HL-60 (cell line): Measurements from ENCODE around the gene ACSM4.

ENCODE experiments used
- DNase-seq, 2 experiments: peaks; one replicate each; pipeline ENCODE4 v3.0.0-alpha.2; 2010 to 2020; ENCODE audit warnings: low read depth in 1 of 2, low spot score in 1 of 2
- H3K27ac ChIP-seq: fragments of 250-450 bp; sonication (Bioruptor Pico); replicated peaks from 2 replicates; pipeline ENCODE4 v1.5.1; 2020; ENCODE audit warnings: mild to moderate bottlenecking, moderate library complexity
- H3K27me3 ChIP-seq: fragments of 250-450 bp; sonication (Bioruptor Pico); 2 replicates; pipeline ENCODE4 v1.5.1; 2021; ENCODE audit warnings: mild to moderate bottlenecking, moderate library complexity; ENCODE audit not compliant: insufficient read depth, poor library complexity, severe bottlenecking
- H3K4me3 ChIP-seq: replicated peaks from 2 replicates; pipeline ENCODE4 v1.5.1; 2011; ENCODE audit warnings: mild to moderate bottlenecking, control low read depth, low read length; ENCODE audit not compliant: insufficient read depth
- GABPA ChIP-seq: IDR thresholded peaks from 2 replicates; pipeline ENCODE4 v1.6.1; 2012; ENCODE audit warnings: low read depth
- POLR2AphosphoS5 ChIP-seq: IDR thresholded peaks from 2 replicates; pipeline ENCODE4 v1.6.1; 2012; ENCODE audit warnings: low read depth
- REST ChIP-seq: IDR thresholded peaks from 2 replicates; pipeline ENCODE4 v1.6.1; 2012; ENCODE audit warnings: low read depth; ENCODE audit not compliant: insufficient replicate concordance
- SPI1 ChIP-seq: IDR thresholded peaks from 2 replicates; pipeline ENCODE4 v1.6.1; 2012; ENCODE audit warnings: low read depth, mild to moderate bottlenecking, borderline replicate concordance
- TF ChIP-seq, protein P1 (sequence below): IDR thresholded peaks from one replicate; pipeline ENCODE4 v1.5.1; 2011; ENCODE audit warnings: low read length, control low read depth, inconsistent platforms; ENCODE audit not compliant: insufficient read depth

ACSM4 gene

DNA sequence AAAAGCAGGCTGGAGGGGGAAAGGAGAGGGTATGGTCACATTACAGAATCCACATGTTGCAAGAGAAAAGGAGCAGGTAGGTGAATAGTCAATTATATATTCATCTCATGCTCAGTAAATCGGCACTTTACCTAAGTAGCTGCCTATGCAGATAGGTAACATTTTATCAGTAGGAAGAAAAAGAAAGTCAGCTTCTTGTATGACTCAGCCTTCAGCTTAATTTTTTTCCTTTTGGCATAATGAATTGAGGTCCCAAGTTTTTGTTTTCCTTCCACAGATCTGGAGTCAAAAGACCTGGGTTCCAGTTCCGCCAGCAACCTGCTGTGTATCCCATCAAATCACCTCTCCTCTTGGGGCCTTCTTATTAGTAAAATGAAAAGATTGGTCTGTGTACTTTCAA lies 6.0 kb upstream of the ACSM4 start:
- Histone ChIP-seq H3K27ac (no peak overlapping the region), H3K27me3 (no peaks in the 10 kb centered on the region), H3K4me3 (no peak overlapping the region)
- no peak for TF ChIP-seq REST
- no peak for DNase-seq

DNA sequence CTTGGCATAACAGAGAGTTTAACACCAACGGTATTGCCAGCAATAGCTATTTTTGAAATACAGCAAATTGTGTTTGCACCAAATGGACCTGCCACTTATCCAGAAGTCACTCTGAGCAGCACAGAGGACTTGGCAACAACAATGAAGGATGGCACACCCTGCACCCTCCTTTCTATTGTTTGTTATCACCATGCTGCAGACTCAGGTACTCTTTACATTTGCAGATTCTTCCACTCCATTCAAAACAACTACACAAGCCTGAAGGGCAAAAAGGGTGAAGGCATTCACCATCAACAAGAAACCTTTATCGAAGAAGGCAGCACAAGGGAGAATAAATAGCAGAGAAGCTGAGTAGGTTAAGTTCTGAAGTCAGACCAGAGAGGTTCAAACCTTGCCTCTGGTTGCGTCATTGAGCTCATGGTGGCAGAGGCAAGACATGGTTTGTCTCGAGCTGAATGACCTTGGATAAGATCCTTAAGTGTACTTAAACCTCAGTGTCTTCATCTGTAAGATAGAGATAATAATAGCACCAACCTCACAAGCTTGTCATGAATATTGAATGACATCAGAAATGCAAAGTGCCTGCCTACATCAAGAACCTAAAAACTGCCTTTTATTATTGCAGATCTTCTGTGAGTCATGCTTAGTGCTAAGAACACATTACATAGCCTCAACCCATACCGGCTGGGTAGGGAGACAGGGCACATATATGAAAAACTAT lies 1.4 kb upstream of the ACSM4 start:
- TF ChIP-seq, protein P1, sequence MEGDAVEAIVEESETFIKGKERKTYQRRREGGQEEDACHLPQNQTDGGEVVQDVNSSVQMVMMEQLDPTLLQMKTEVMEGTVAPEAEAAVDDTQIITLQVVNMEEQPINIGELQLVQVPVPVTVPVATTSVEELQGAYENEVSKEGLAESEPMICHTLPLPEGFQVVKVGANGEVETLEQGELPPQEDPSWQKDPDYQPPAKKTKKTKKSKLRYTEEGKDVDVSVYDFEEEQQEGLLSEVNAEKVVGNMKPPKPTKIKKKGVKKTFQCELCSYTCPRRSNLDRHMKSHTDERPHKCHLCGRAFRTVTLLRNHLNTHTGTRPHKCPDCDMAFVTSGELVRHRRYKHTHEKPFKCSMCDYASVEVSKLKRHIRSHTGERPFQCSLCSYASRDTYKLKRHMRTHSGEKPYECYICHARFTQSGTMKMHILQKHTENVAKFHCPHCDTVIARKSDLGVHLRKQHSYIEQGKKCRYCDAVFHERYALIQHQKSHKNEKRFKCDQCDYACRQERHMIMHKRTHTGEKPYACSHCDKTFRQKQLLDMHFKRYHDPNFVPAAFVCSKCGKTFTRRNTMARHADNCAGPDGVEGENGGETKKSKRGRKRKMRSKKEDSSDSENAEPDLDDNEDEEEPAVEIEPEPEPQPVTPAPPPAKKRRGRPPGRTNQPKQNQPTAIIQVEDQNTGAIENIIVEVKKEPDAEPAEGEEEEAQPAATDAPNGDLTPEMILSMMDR, result no peak
- TF ChIP-seq POLR2AphosphoS5 (no peak), GABPA (no peak)
- DNase-seq, result no peak
- Histone ChIP-seq H3K27ac (no peak overlapping the region), H3K27me3 (no peaks in the 10 kb centered on the region), H3K4me3 (no peak overlapping the region)

DNA sequence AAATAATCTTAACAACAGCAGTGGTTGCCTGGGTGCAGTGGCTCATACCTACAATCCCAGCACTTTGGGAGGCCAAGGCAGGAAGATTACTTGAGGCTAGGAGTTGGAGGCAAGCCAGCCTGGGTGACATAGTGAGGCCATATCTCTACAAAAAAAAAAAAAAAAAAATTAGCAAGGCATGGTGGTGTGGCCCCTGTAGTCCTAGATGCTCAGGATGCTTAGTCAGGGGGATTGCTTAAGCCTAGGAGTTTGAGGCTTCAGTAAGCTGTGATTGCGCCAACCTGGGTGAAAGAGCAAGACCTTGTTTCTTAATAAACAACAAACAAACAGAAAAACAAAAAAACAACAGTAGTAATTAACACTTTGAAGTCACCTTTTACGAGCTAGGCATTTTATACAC lies 642 bp upstream of the ACSM4 start:
- Histone ChIP-seq H3K27me3 (no peaks in the 10 kb centered on the region), H3K27ac (no peak overlapping the region), H3K4me3 (no peak overlapping the region)
- no peak for DNase-seq
- TF ChIP-seq, protein P1, result no peak
- TF ChIP-seq SPI1, result no peak
- TF ChIP-seq GABPA, result no peak
- TF ChIP-seq REST, result no peak
- no peak for TF ChIP-seq POLR2AphosphoS5

- Histone ChIP-seq H3K27ac (no peak overlapping the region), H3K27me3 (no peaks in the 10 kb centered on the region), H3K4me3 (no peak overlapping the region)
- DNase-seq, result no peak
- TF ChIP-seq REST, result no peak
- no peak for TF ChIP-seq GABPA
- TF ChIP-seq, protein P1, result no peak
- TF ChIP-seq SPI1, result no peak
- TF ChIP-seq POLR2AphosphoS5, result no peak
Observed at GRCh38 chr12:7304456-7304855, 584 bp downstream of the ACSM4 start.
